DOHH2 (cell line): ENCODE data around the gene P4HA2.

Experiments used
- H3F3A ChIP-seq: fragments of 200-600 bp; sonication (generic), shearing (Covaris generic); 2 replicates; pipeline ENCODE4 v1.6.0; 2016; ENCODE audit warnings: antibody characterized with exemption, mild to moderate bottlenecking; ENCODE audit not compliant: control insufficient read depth, insufficient read depth
- H3K27ac ChIP-seq: fragments of 200-600 bp; sonication (generic); 2 replicates; pipeline ENCODE4 v1.5.1; 2014; ENCODE audit warnings: low read depth, mild to moderate bottlenecking, low read length, moderate library complexity
- H3K27me3 ChIP-seq: fragments of 200-600 bp; sonication (generic); 2 replicates; pipeline ENCODE4 v1.6.1; 2014; ENCODE audit warnings: mild to moderate bottlenecking, low read length, mixed read lengths; ENCODE audit not compliant: control insufficient read depth
- H3K36me3 ChIP-seq: fragments of 200-600 bp; sonication (generic); 2 replicates; pipeline ENCODE4 v1.6.1; 2014; ENCODE audit warnings: mild to moderate bottlenecking, low read length, moderate library complexity, mixed read lengths; ENCODE audit not compliant: control insufficient read depth
- H3K4me1 ChIP-seq: fragments of 200-600 bp; sonication (generic); 2 replicates; pipeline ENCODE4 v1.6.1; 2014; ENCODE audit warnings: mild to moderate bottlenecking, low read length, mixed read lengths; ENCODE audit not compliant: control insufficient read depth
- H3K4me2 ChIP-seq: fragments of 200-600 bp; sonication (generic); 2 replicates; pipeline ENCODE4 v1.6.0; 2014; ENCODE audit warnings: mild to moderate bottlenecking, low read length, moderate library complexity
- H3K4me3 ChIP-seq: fragments of 200-600 bp; sonication (generic); 2 replicates; pipeline ENCODE4 v1.5.1; 2014; ENCODE audit warnings: mild to moderate bottlenecking, low read length, mixed read lengths
- H3K79me2 ChIP-seq: fragments of 200-600 bp; sonication (generic); 2 replicates; pipeline ENCODE4 v1.6.1; 2014; ENCODE audit warnings: mild to moderate bottlenecking, low read length, mixed read lengths; ENCODE audit not compliant: control insufficient read depth
- H3K9me2 ChIP-seq: fragments of 200-600 bp; sonication (generic); replicated peaks from 2 replicates; pipeline ENCODE4 v1.6.1; 2014; ENCODE audit warnings: mild to moderate bottlenecking, low read length, mixed read lengths; ENCODE audit not compliant: control insufficient read depth
- H3K9me3 ChIP-seq: fragments of 200-600 bp; sonication (generic); 2 replicates; pipeline ENCODE4 v1.6.1; 2014; ENCODE audit warnings: antibody characterized with exemption, low read length, mixed read lengths; ENCODE audit not compliant: control insufficient read depth, insufficient read depth
- H4K20me1 ChIP-seq: fragments of 200-600 bp; sonication (generic); 2 replicates; pipeline ENCODE4 v1.6.0; 2014; ENCODE audit warnings: low read depth, mild to moderate bottlenecking, antibody characterized with exemption, low read length, moderate library complexity; ENCODE audit not compliant: control insufficient read depth, insufficient read depth
- CTCF ChIP-seq: fragments of 200-600 bp; sonication (generic); IDR thresholded peaks from one replicate; pipeline ENCODE4 v1.5.1; 2014; ENCODE audit warnings: antibody characterized with exemption, mild to moderate bottlenecking, low read depth, low read length; ENCODE audit not compliant: poor library complexity, severe bottlenecking
- EZH2phosphoT487 ChIP-seq: fragments of 200-600 bp; sonication (generic); IDR thresholded peaks from 2 replicates; pipeline ENCODE4 v1.6.1; 2017; ENCODE audit warnings: borderline replicate concordance, mild to moderate bottlenecking, antibody characterized with exemption, low read length, moderate library complexity, mixed read lengths

Gene P4HA2

GRCh38 chr5:132238901-132239500 is 11.3 kb upstream of the P4HA2 start:
- no peaks in the 10 kb centered on the region for H3K9me2 ChIP-seq
- H3K79me2 ChIP-seq: no peaks in the 10 kb centered on the region
- H3K36me3 ChIP-seq: no peaks in the 10 kb centered on the region
- no peak for TF ChIP-seq CTCF
- no peak for TF ChIP-seq EZH2phosphoT487
- no peaks in the 10 kb centered on the region for H3K9me3 ChIP-seq
- no peaks in the 10 kb centered on the region for H3F3A ChIP-seq
- no peak overlapping the region for H3K27ac ChIP-seq
- H3K4me3 ChIP-seq: no peak overlapping the region
- no peaks in the 10 kb centered on the region for H3K27me3 ChIP-seq
- 0 out of 2 replicates have a peak, but pooled peaks cover 3% of the 10 kb centered on the region for H3K4me1 ChIP-seq
- H3K4me2 ChIP-seq: no peak overlapping the region
- H4K20me1 ChIP-seq: no peaks in the 10 kb centered on the region

- Histone ChIP-seq H4K20me1 (no peaks in the 10 kb centered on the region), H3K27me3 (no peaks in the 10 kb centered on the region), H3K9me3 (no peaks in the 10 kb centered on the region), H3K36me3 (no peaks in the 10 kb centered on the region), H3K27ac (no peak overlapping the region), H3F3A (no peaks in the 10 kb centered on the region), H3K79me2 (no peaks in the 10 kb centered on the region), H3K4me2 (no peak overlapping the region), H3K9me2 (no peaks in the 10 kb centered on the region), H3K4me3 (no peak overlapping the region), H3K4me1 (0 out of 2 replicates have a peak, but pooled peaks cover 3% of the 10 kb centered on the region)
- TF ChIP-seq EZH2phosphoT487 (no peak), CTCF (peak; percentile 89)
Observed at GRCh38 chr5:132238169-132238744, 10.6 kb upstream of the P4HA2 start.

- Histone ChIP-seq H3K4me1 (0 out of 2 replicates have a peak, but pooled peaks cover 3% of the 10 kb centered on the region), H3K36me3 (no peaks in the 10 kb centered on the region), H3K9me3 (no peaks in the 10 kb centered on the region), H3K79me2 (no peaks in the 10 kb centered on the region), H3K9me2 (no peaks in the 10 kb centered on the region), H3K4me2 (no peak overlapping the region), H3K27me3 (no peaks in the 10 kb centered on the region), H4K20me1 (no peaks in the 10 kb centered on the region), H3K27ac (no peak overlapping the region), H3F3A (no peaks in the 10 kb centered on the region), H3K4me3 (no peak overlapping the region)
- TF ChIP-seq CTCF: no peak
- TF ChIP-seq EZH2phosphoT487: no peak
Observed at GRCh38 chr5:132237670-132238069, 10.0 kb upstream of the P4HA2 start.
